AG04449 (cell line): Measurements from ENCODE around the gene IPP.
"Not testable (repeated sequence)": the region's sequence is repeated elsewhere in the genome, so short reads cannot be mapped to it uniquely, and the experiment has no call there.

Experiments
- CTCF ChIA-PET: fragments of 350-600 bp; formaldehyde crosslinking; extraction: SDS; loops from one replicate; lab custom pipeline; 2021; ENCODE audit warnings: antibody characterized with exemption; lab: Yijun Ruan, JAX
- POLR2A ChIA-PET: fragments of 400-600, 350-600 bp; formaldehyde crosslinking; extraction: SDS; loops from one replicate; lab custom pipeline; 2020; ENCODE audit warnings: antibody characterized with exemption, inconsistent platforms; lab: Yijun Ruan, JAX
- DNase-seq: peaks from one replicate; pipeline ENCODE4 v3.0.0-alpha.2; 2010; ENCODE audit warnings: low read depth, low spot score
- H3K4me3 ChIP-seq: 2 replicates; pipeline ENCODE4 v1.5.1; 2011; ENCODE audit warnings: low read depth, mild to moderate bottlenecking, control low read depth, low read length
- CTCF ChIP-seq: IDR thresholded peaks from one replicate; pipeline ENCODE4 v1.5.1; 2011; ENCODE audit warnings: mild to moderate bottlenecking, moderate library complexity, low read length, control low read depth, inconsistent platforms; ENCODE audit not compliant: insufficient read depth; ENCODE audit errors: missing control alignments

Gene IPP

GRCh38 chr1:45685308-45686014, 65.0 kb downstream of the IPP start:
- H3K4me3 ChIP-seq: peak overlapping the region; percentile 99
- POLR2A ChIA-PET: interaction anchor here (0.6 to 1.2 kb wide), 3 partner anchors 73 to 1421 kb away, joined by 3 to 6 read pairs (median 3); partner anchors contain the start of gene PRDX1
- DNase-seq: no peak
- CTCF ChIA-PET: interaction anchor here (0.9 kb wide), 2 partner anchors 10 to 159 kb away, joined by 3 read pairs; no protein-coding TSS in a partner anchor
- no peak for TF ChIP-seq CTCF

- peak overlapping the region; percentile 99 for H3K4me3 ChIP-seq
- ChIA-PET POLR2A (no interaction called here), CTCF (no interaction called here)
- DNase-seq: no peak
- no peak for TF ChIP-seq CTCF
Measured at GRCh38 chr1:45684402-45684801, 66.1 kb downstream of the IPP start.

GRCh38 chr1:45682942-45683341, 67.5 kb downstream of the IPP start:
- no peak overlapping the region for H3K4me3 ChIP-seq
- no peak for TF ChIP-seq CTCF
- ChIA-PET POLR2A (no interaction called here), CTCF (no interaction called here)
- no peak for DNase-seq

GRCh38 chr1:45679123-45679522, 71.3 kb downstream of the IPP start:
- no peak for TF ChIP-seq CTCF
- CTCF ChIA-PET: no interaction called here
- no peak overlapping the region for H3K4me3 ChIP-seq
- DNase-seq: no peak
- POLR2A ChIA-PET: interaction anchor here (1.1 kb wide), 1 partner anchor 8 kb away, joined by 3 read pairs; no protein-coding TSS in a partner anchor

GRCh38 chr1:45678489-45678888, 72.0 kb downstream of the IPP start:
- POLR2A ChIA-PET: interaction anchor here (1.1 kb wide), 1 partner anchor 9 kb away, joined by 3 read pairs; no protein-coding TSS in a partner anchor
- no peak overlapping the region for H3K4me3 ChIP-seq
- DNase-seq: no peak
- no peak for TF ChIP-seq CTCF
- CTCF ChIA-PET: interaction anchor here (0.8 kb wide), 1 partner anchor 9 kb away, joined by 3 read pairs; no protein-coding TSS in a partner anchor

GRCh38 chr1:45677751-45678245, 72.7 kb downstream of the IPP start:
- ChIA-PET CTCF (interaction anchor here (0.8 kb wide), 1 partner anchor 9 kb away, joined by 3 read pairs; no protein-coding TSS in a partner anchor), POLR2A (no interaction called here)
- no peak for DNase-seq

GRCh38 chr1:45676553-45676952, 73.9 kb downstream of the IPP start:
- CTCF ChIA-PET, DNase-seq, POLR2A ChIA-PET, H3K4me3 ChIP-seq: not testable (repeated sequence)

More at GRCh38 chr1:45677751-45678245, 72.7 kb downstream of the IPP start:
- H3K4me3 ChIP-seq: no peak overlapping the region
- no peak for TF ChIP-seq CTCF
